Naive thymus-derived CD4-positive, alpha-beta T cell (primary cell): ENCODE results near the gene ACOXL. TPM values are rescaled to one million over a fixed set of nuclear protein-coding genes. Genes with fewer than 3 reads are reported as not detected.
"Not testable (repeated sequence)": the region's sequence is repeated elsewhere in the genome, so short reads cannot be mapped to it uniquely, and the experiment has no call there.

Experiments used
- ATAC-seq: fragments of 150-1000 bp; cut with Tn5 transposase; 2 replicates; pipeline ENCODE4 v1.10.0; 2021; ENCODE audit warnings: mild to moderate bottlenecking, moderate library complexity
- CTCF ChIA-PET: fragments of 350-600 bp; sonication (Branson Sonifier 250); formaldehyde crosslinking; loops from one replicate; lab custom pipeline; 2021; ENCODE audit warnings: antibody characterized with exemption; lab: Charles Lee
- POLR2A ChIA-PET: fragments of 350-600 bp; sonication (Branson Sonifier 250); formaldehyde crosslinking; loops from one replicate; lab custom pipeline; 2021; ENCODE audit warnings: antibody characterized with exemption, inconsistent platforms; lab: Charles Lee
- DNase-seq, 9 donors: peaks; one replicate each; pipeline versions ENCODE4 v3.0.0 to v3.0.0-alpha.2; 2020 to 2022; ENCODE audit warnings: mixed read lengths in 1 of 9
- H3K27ac ChIP-seq: one replicate; pipeline ENCODE4 v1.7.0; 2013; ENCODE audit warnings: mild to moderate bottlenecking, low read depth, low read length, moderate library complexity
- H3K27me3 ChIP-seq, 2 donors: one replicate each; pipeline ENCODE4 v1.7.0; 2013; ENCODE audit warnings: low read length in 2 of 2, mild to moderate bottlenecking in 2 of 2, moderate library complexity in 2 of 2; ENCODE audit not compliant: control insufficient read depth in 2 of 2, insufficient read depth in 2 of 2
- H3K36me3 ChIP-seq, 3 experiments: 1 replicate in 2 of 3; 2 replicates in 1 of 3; pipeline ENCODE4 v1.7.0; 2013; ENCODE audit warnings: low read length in 3 of 3, mild to moderate bottlenecking in 3 of 3, moderate library complexity in 1 of 3; ENCODE audit not compliant: insufficient read depth in 3 of 3, control insufficient read depth in 2 of 3
- H3K4me1 ChIP-seq, 2 donors: one replicate each; pipeline ENCODE4 v1.7.0; 2013; ENCODE audit warnings: low read length in 2 of 2, mild to moderate bottlenecking in 2 of 2, moderate library complexity in 1 of 2; ENCODE audit not compliant: control insufficient read depth in 2 of 2, insufficient read depth in 2 of 2
- H3K4me3 ChIP-seq: 2 replicates; pipeline ENCODE4 v1.7.0; 2013; ENCODE audit warnings: mild to moderate bottlenecking, low read length
- H3K9me3 ChIP-seq, 3 experiments: 1 replicate in 2 of 3; 2 replicates in 1 of 3; pipeline ENCODE4 v1.7.0; 2013; ENCODE audit warnings: low read length in 3 of 3; ENCODE audit not compliant: control insufficient read depth in 2 of 3
- H3K27ac Mint-ChIP-seq, 9 donors: one replicate each; pipeline ENCODE4 v1.8.0; 2020 to 2022; ENCODE audit warnings: mixed read lengths in 9 of 9, mild to moderate bottlenecking in 8 of 9, moderate library complexity in 5 of 9, inconsistent platforms in 2 of 9
- H3K27me3 Mint-ChIP-seq, 5 donors: one replicate each; pipeline ENCODE4 v1.8.0; 2021 to 2022; ENCODE audit warnings: mixed read lengths in 5 of 5, mild to moderate bottlenecking in 1 of 5
- H3K36me3 Mint-ChIP-seq, 5 donors: one replicate each; pipeline ENCODE4 v1.8.0; 2020 to 2022; ENCODE audit warnings: mixed read lengths in 5 of 5, mild to moderate bottlenecking in 3 of 5, inconsistent platforms in 1 of 5
- H3K4me1 Mint-ChIP-seq, 7 donors: one replicate each; pipeline ENCODE4 v1.8.0; 2020 to 2022; ENCODE audit warnings: mixed read lengths in 7 of 7, mild to moderate bottlenecking in 3 of 7, inconsistent platforms in 1 of 7
- H3K4me3 Mint-ChIP-seq, 10 donors: one replicate each; pipeline ENCODE4 v1.8.0; 2020 to 2022; ENCODE audit warnings: mild to moderate bottlenecking in 10 of 10, mixed read lengths in 10 of 10, moderate library complexity in 6 of 10, inconsistent platforms in 2 of 10
- H3K9me3 Mint-ChIP-seq, 11 donors: one replicate each; pipeline ENCODE4 v1.8.0; 2020 to 2022; ENCODE audit warnings: mixed read lengths in 11 of 11, mild to moderate bottlenecking in 4 of 11, inconsistent platforms in 1 of 11, moderate library complexity in 1 of 11
- intact Hi-C, 2 donors: fragments of 100-400 bp; cut with micrococcal nuclease; formaldehyde crosslinking; loops; one replicate each; pipeline ENCODE4 v1.15.1; 2023
- polyA plus RNA-seq, 2 donors: library from polyadenylated mRNA; unstranded; fragments of 300-500 nt; fragmentation: Illumina TruSeq; gene quantifications; one replicate each; pipeline ENCODE4 v1.2.3, GENCODE V29; 2021
- total RNA-seq, 6 experiments: library from RNA in 5 of 6; stranded (reverse) in 5 of 6; gene quantifications; 1 replicate in 5 of 6; 2 replicates in 1 of 6; pipeline ENCODE4 v1.2.3 and lab custom pipeline; 2021 to 2026

The ACOXL gene
- total and polyA plus RNA-seq, 7 experiments from 2014 or later = 0.29 TPM; not detected in 6

GRCh38 chr2:111071600-111072171, 339.3 kb downstream of the ACOXL start:
- Mint-ChIP-seq H3K4me1 (no peaks in the 10 kb centered on the region), H3K36me3 (peaks cover 0 to 13% (median 3%) of the 10 kb centered on the region in 5 donors), H3K27me3 (peaks cover 0 to 52% (median 6%) of the 10 kb centered on the region in 5 donors), H3K9me3 (peaks cover 0 to 32% (median 17%) of the 10 kb centered on the region in 11 donors), H3K27ac (no peak overlapping the region), H3K4me3 (no peak overlapping the region)
- DNase-seq (no peak), ATAC-seq (peak; percentile 45)
- no peak overlapping the region for H3K27ac ChIP-seq
- no peaks in the 10 kb centered on the region for H3K36me3 ChIP-seq
- no peak overlapping the region for H3K4me3 ChIP-seq
- H3K27me3 ChIP-seq = no peaks in the 10 kb centered on the region
- CTCF ChIA-PET = no interaction called here
- peaks cover 0 to 3% (median 0%) of the 10 kb centered on the region in 3 experiments for H3K9me3 ChIP-seq
- intact Hi-C loops = no loop called here
- POLR2A ChIA-PET = no interaction called here
- H3K4me1 ChIP-seq = no peaks in the 10 kb centered on the region

- intact Hi-C loops = no loop called here
- Histone ChIP-seq H3K36me3 (no peaks in the 10 kb centered on the region), H3K9me3 (peaks cover 0 to 3% (median 0%) of the 10 kb centered on the region in 3 experiments), H3K4me3 (no peak overlapping the region), H3K27ac (no peak overlapping the region), H3K27me3 (no peaks in the 10 kb centered on the region), H3K4me1 (no peaks in the 10 kb centered on the region)
- Mint-ChIP-seq H3K27me3 (peaks cover 0 to 53% (median 6%) of the 10 kb centered on the region in 5 donors), H3K36me3 (peaks cover 0 to 16% (median 3%) of the 10 kb centered on the region in 5 donors), H3K4me3 (no peak overlapping the region), H3K4me1 (no peaks in the 10 kb centered on the region), H3K9me3 (peaks cover 0 to 35% (median 20%) of the 10 kb centered on the region in 11 donors), H3K27ac (no peak overlapping the region)
- ChIA-PET POLR2A (no interaction called here), CTCF (no interaction called here)
- no peak for DNase-seq
- ATAC-seq = no peak
Observed at GRCh38 chr2:111072220-111072871, 340.0 kb downstream of the ACOXL start.

- ATAC-seq, H3K4me3 ChIP-seq, DNase-seq, H3K27me3 ChIP-seq, POLR2A ChIA-PET, intact Hi-C loops, H3K9me3 ChIP-seq, CTCF ChIA-PET, H3K27ac ChIP-seq, H3K9me3 Mint-ChIP-seq, H3K4me1 ChIP-seq, H3K27ac Mint-ChIP-seq, H3K4me3 Mint-ChIP-seq, H3K36me3 ChIP-seq, H3K36me3 Mint-ChIP-seq: not testable (repeated sequence)
- Mint-ChIP-seq H3K4me1 (peaks cover 0 to 17% (median 11%) of the 10 kb centered on the region in 7 donors), H3K27me3 (peaks cover 37 to 72% (median 40%) of the 10 kb centered on the region in 5 donors)
Observed at GRCh38 chr2:111082659-111083058, 350.3 kb downstream of the ACOXL start.

GRCh38 chr2:111091811-111092211, 359.4 kb downstream of the ACOXL start:
- peaks cover 0 to 65% (median 11%) of the 10 kb centered on the region in 5 donors for H3K27me3 Mint-ChIP-seq

GRCh38 chr2:111094691-111095090, 362.3 kb downstream of the ACOXL start:
- H3K27me3 Mint-ChIP-seq = peaks cover 0 to 71% (median 9%) of the 10 kb centered on the region in 5 donors
- no peak overlapping the region for H3K4me3 Mint-ChIP-seq
- no peak overlapping the region for H3K27ac Mint-ChIP-seq
- intact Hi-C loops = no loop called here
- ATAC-seq (no peak), DNase-seq (no peak)
- ChIA-PET POLR2A (no interaction called here), CTCF (no interaction called here)
- H3K9me3 Mint-ChIP-seq = no peaks in the 10 kb centered on the region
- no peaks in the 10 kb centered on the region for H3K4me1 ChIP-seq
- no peaks in the 10 kb centered on the region for H3K27me3 ChIP-seq
- H3K36me3 Mint-ChIP-seq = no peaks in the 10 kb centered on the region
- H3K4me3 ChIP-seq = no peak overlapping the region
- no peaks in the 10 kb centered on the region for H3K9me3 ChIP-seq
- peaks cover 0 to 7% (median 0%) of the 10 kb centered on the region in 7 donors for H3K4me1 Mint-ChIP-seq
- no peaks in the 10 kb centered on the region for H3K36me3 ChIP-seq
- H3K27ac ChIP-seq = no peak overlapping the region

More at GRCh38 chr2:111091811-111092211, 359.4 kb downstream of the ACOXL start:
- H3K27me3 ChIP-seq = no peaks in the 10 kb centered on the region
- Mint-ChIP-seq H3K27ac (no peak overlapping the region), H3K4me1 (peaks cover 0 to 7% (median 0%) of the 10 kb centered on the region in 7 donors), H3K9me3 (peaks cover 0 to 2% (median 0%) of the 10 kb centered on the region in 11 donors), H3K36me3 (no peaks in the 10 kb centered on the region), H3K4me3 (no peak overlapping the region)
- ChIA-PET POLR2A (no interaction called here), CTCF (no interaction called here)
- H3K27ac ChIP-seq = no peak overlapping the region
- intact Hi-C loops = no loop called here
- H3K4me1 ChIP-seq = no peaks in the 10 kb centered on the region
- H3K4me3 ChIP-seq = no peak overlapping the region
- DNase-seq (no peak), ATAC-seq (no peak)
- H3K36me3 ChIP-seq = no peaks in the 10 kb centered on the region
- no peaks in the 10 kb centered on the region for H3K9me3 ChIP-seq

GRCh38 chr2:111095434-111095833, 363.1 kb downstream of the ACOXL start:
- Histone ChIP-seq H3K27ac (no peak overlapping the region), H3K36me3 (no peaks in the 10 kb centered on the region), H3K4me3 (no peak overlapping the region), H3K27me3 (no peaks in the 10 kb centered on the region), H3K4me1 (peaks cover 0 to 6% of the 10 kb centered on the region in 2 donors), H3K9me3 (no peaks in the 10 kb centered on the region)
- Mint-ChIP-seq H3K27ac (no peak overlapping the region), H3K4me1 (peaks cover 0 to 9% (median 0%) of the 10 kb centered on the region in 7 donors), H3K9me3 (no peaks in the 10 kb centered on the region), H3K36me3 (no peaks in the 10 kb centered on the region), H3K4me3 (no peak overlapping the region), H3K27me3 (peaks cover 0 to 70% (median 6%) of the 10 kb centered on the region in 5 donors)
- intact Hi-C loops = no loop called here
- ChIA-PET POLR2A (no interaction called here), CTCF (no interaction called here)
- no peak for ATAC-seq
- DNase-seq = no peak
